Astrocyte (in vitro differentiated cells and primary cell): ENCODE data around the gene CKLF. TPM values are rescaled to one million over a fixed set of nuclear protein-coding genes. Genes with fewer than 3 reads are reported as not detected.

Experiments
- DNase-seq: peaks from one replicate; pipeline ENCODE4 v3.0.0-alpha.2; 2010; ENCODE audit warnings: low read depth
- FAIRE-seq: peaks from 2 replicates; lab custom pipeline; 2011; peaks lifted over from hg19 to GRCh38; lab: Jason Lieb, UNC
- H2AFZ ChIP-seq: 2 replicates; pipeline ENCODE4 v1.6.0; 2012; ENCODE audit warnings: low read depth, low read length, inconsistent platforms
- H3K27ac ChIP-seq: 2 replicates; pipeline ENCODE4 v1.5.1; 2011; ENCODE audit warnings: low read depth, low read length, inconsistent platforms
- H3K27me3 ChIP-seq: 2 replicates; pipeline ENCODE4 v1.6.0; 2011; ENCODE audit warnings: low read length, inconsistent platforms; ENCODE audit not compliant: insufficient read depth
- H3K36me3 ChIP-seq: 2 replicates; pipeline ENCODE4 v1.5.1; 2011; ENCODE audit warnings: low read length, inconsistent platforms; ENCODE audit not compliant: insufficient read depth
- H3K4me1 ChIP-seq: 2 replicates; pipeline ENCODE4 v1.5.1; 2011; ENCODE audit warnings: low read length, inconsistent platforms; ENCODE audit not compliant: insufficient read depth
- H3K4me2 ChIP-seq: 2 replicates; pipeline ENCODE4 v1.6.0; 2012; ENCODE audit warnings: low read length, inconsistent platforms
- H3K4me3 ChIP-seq: 2 replicates; pipeline ENCODE4 v1.5.1; 2011; ENCODE audit warnings: low read depth, mild to moderate bottlenecking, low read length, inconsistent platforms; ENCODE audit not compliant: insufficient read depth
- H3K79me2 ChIP-seq: 2 replicates; pipeline ENCODE4 v1.6.0; 2012; ENCODE audit warnings: mild to moderate bottlenecking, low read length, inconsistent platforms; ENCODE audit not compliant: insufficient read depth
- H3K9ac ChIP-seq: 2 replicates; pipeline ENCODE4 v1.6.0; 2012; ENCODE audit warnings: mild to moderate bottlenecking, low read length, inconsistent platforms
- H3K9me3 ChIP-seq: 2 replicates; pipeline ENCODE4 v1.5.1; 2012; ENCODE audit warnings: low read depth, mild to moderate bottlenecking, low read length, inconsistent platforms; ENCODE audit not compliant: insufficient read depth
- H4K20me1 ChIP-seq: 2 replicates; pipeline ENCODE4 v1.6.0; 2012; ENCODE audit warnings: low read length, inconsistent platforms; ENCODE audit not compliant: insufficient read depth
- H3K27ac Mint-ChIP-seq: one replicate; pipeline ENCODE4 v1.8.0; 2021; ENCODE audit warnings: mild to moderate bottlenecking, mixed read lengths; ENCODE audit not compliant: unreplicated experiment
- H3K27me3 Mint-ChIP-seq: one replicate; pipeline ENCODE4 v1.8.0; 2021; ENCODE audit warnings: low read depth, mixed read lengths; ENCODE audit not compliant: unreplicated experiment
- H3K36me3 Mint-ChIP-seq: one replicate; pipeline ENCODE4 v1.8.0; 2021; ENCODE audit warnings: low read depth, mixed read lengths; ENCODE audit not compliant: unreplicated experiment
- H3K4me1 Mint-ChIP-seq: one replicate; pipeline ENCODE4 v1.8.0; 2021; ENCODE audit warnings: low read depth, mixed read lengths; ENCODE audit not compliant: unreplicated experiment
- H3K4me3 Mint-ChIP-seq: one replicate; pipeline ENCODE4 v1.8.0; 2021; ENCODE audit warnings: mild to moderate bottlenecking, moderate library complexity, mixed read lengths; ENCODE audit not compliant: unreplicated experiment
- H3K9me3 Mint-ChIP-seq: one replicate; pipeline ENCODE4 v1.8.0; 2021; ENCODE audit warnings: mild to moderate bottlenecking, mixed read lengths; ENCODE audit not compliant: unreplicated experiment
- CTCF ChIP-seq: IDR thresholded peaks from 2 replicates; pipeline ENCODE4 v1.5.1; 2011; ENCODE audit warnings: low read depth, mild to moderate bottlenecking, inconsistent platforms, low read length, moderate library complexity; ENCODE audit not compliant: insufficient read depth
- EZH2 ChIP-seq: IDR thresholded peaks from 2 replicates; pipeline ENCODE4 v1.6.1; 2012; ENCODE audit warnings: mild to moderate bottlenecking, low read length, inconsistent platforms; ENCODE audit not compliant: insufficient read depth
- total RNA-seq: library from RNA; stranded (reverse); gene quantifications from 2 replicates; pipeline ENCODE4 v1.2.1, GENCODE V29; 2021

CKLF gene
- total RNA-seq, 1 donor from 2014 or later = 24.5 TPM

GRCh38 chr16:66507731-66508239 lies 44.6 kb upstream of the CKLF start:
- H3K9me3 ChIP-seq = no peaks in the 10 kb centered on the region
- H3K27ac Mint-ChIP-seq = no peak overlapping the region
- no peaks in the 10 kb centered on the region for H3K9me3 Mint-ChIP-seq
- H3K4me1 Mint-ChIP-seq = peaks cover 11% of the 10 kb centered on the region
- H3K79me2 ChIP-seq = no peaks in the 10 kb centered on the region
- no peak overlapping the region for H3K27ac ChIP-seq
- no peak overlapping the region for H2AFZ ChIP-seq
- H3K9ac ChIP-seq = no peak overlapping the region
- no peaks in the 10 kb centered on the region for H3K27me3 ChIP-seq
- no peak overlapping the region for H3K4me2 ChIP-seq
- H3K27me3 Mint-ChIP-seq = peaks cover 4% of the 10 kb centered on the region
- FAIRE-seq = no peak
- no peak overlapping the region for H3K4me3 Mint-ChIP-seq
- no peaks in the 10 kb centered on the region for H4K20me1 ChIP-seq
- DNase-seq = no peak
- no peak for TF ChIP-seq EZH2
- peaks cover 26% of the 10 kb centered on the region for H3K4me1 ChIP-seq
- no peak overlapping the region for H3K4me3 ChIP-seq
- H3K36me3 ChIP-seq = no peaks in the 10 kb centered on the region
- no peaks in the 10 kb centered on the region for H3K36me3 Mint-ChIP-seq

- no peak overlapping the region for H3K27ac Mint-ChIP-seq
- H3K4me1 ChIP-seq = peaks cover 32% of the 10 kb centered on the region
These were observed 44.0 kb upstream of the CKLF start for GRCh38 chr16:66508248-66508913.

GRCh38 chr16:66508914-66509496 lies 43.4 kb upstream of the CKLF start:
- Mint-ChIP-seq H3K4me1 (peaks cover 18% of the 10 kb centered on the region), H3K36me3 (no peaks in the 10 kb centered on the region), H3K27me3 (no peaks in the 10 kb centered on the region), H3K4me3 (no peak overlapping the region), H3K9me3 (no peaks in the 10 kb centered on the region), H3K27ac (no peak overlapping the region)
- H3K27me3 ChIP-seq = no peaks in the 10 kb centered on the region
- no peak overlapping the region for H2AFZ ChIP-seq
- no peak overlapping the region for H3K9ac ChIP-seq
- no peak for DNase-seq
- no peaks in the 10 kb centered on the region for H3K9me3 ChIP-seq
- H3K36me3 ChIP-seq = no peaks in the 10 kb centered on the region
- no peak for FAIRE-seq
- no peak overlapping the region for H3K4me3 ChIP-seq
- peaks cover 36% of the 10 kb centered on the region for H3K4me1 ChIP-seq
- TF ChIP-seq CTCF (no peak), EZH2 (no peak)
- no peak overlapping the region for H3K4me2 ChIP-seq
- H4K20me1 ChIP-seq = no peaks in the 10 kb centered on the region
- H3K79me2 ChIP-seq = no peaks in the 10 kb centered on the region
- no peak overlapping the region for H3K27ac ChIP-seq

More at GRCh38 chr16:66508248-66508913, 44.0 kb upstream of the CKLF start:
- Histone ChIP-seq H3K79me2 (no peaks in the 10 kb centered on the region), H4K20me1 (no peaks in the 10 kb centered on the region), H3K4me2 (no peak overlapping the region), H3K36me3 (no peaks in the 10 kb centered on the region), H2AFZ (no peak overlapping the region), H3K27ac (no peak overlapping the region), H3K9me3 (no peaks in the 10 kb centered on the region), H3K4me3 (no peak overlapping the region), H3K27me3 (no peaks in the 10 kb centered on the region), H3K9ac (no peak overlapping the region)
- DNase-seq (peak; percentile 51), FAIRE-seq (no peak)
- no peak overlapping the region for H3K4me3 Mint-ChIP-seq
- TF ChIP-seq EZH2 (no peak), CTCF (no peak)
- no peaks in the 10 kb centered on the region for H3K36me3 Mint-ChIP-seq
- peaks cover 16% of the 10 kb centered on the region for H3K4me1 Mint-ChIP-seq
- no peaks in the 10 kb centered on the region for H3K27me3 Mint-ChIP-seq
- H3K9me3 Mint-ChIP-seq = no peaks in the 10 kb centered on the region
